ENCODE measurements around the gene NIFK.

- TF ChIP-seq CTCF (IDR thresholded peaks at IDR 0.05) (no peak), EP300 (IDR thresholded peaks at IDR 0.05) (no peak), POLR2A (IDR thresholded peaks at IDR 0.05) (no peak), POLR2AphosphoS5 (IDR thresholded peaks at IDR 0.05) (no peak)
Observed at GRCh38 chr2:121690095-121690494, 46.6 kb downstream of the NIFK start.

Measured in sigmoid colon (tissue), 4 donors.